Brain microvascular endothelial cell (primary cell): Measurements from ENCODE around the gene VEZT.
A peak's percentile ranks its signal among the peaks of the same experiment; 100 is the strongest.

Experiments used
- DNase-seq: peaks from one replicate; pipeline ENCODE4 v3.0.0-alpha.2; 2020
- H3K27ac ChIP-seq: fragments of 250-450 bp; sonication (Bioruptor Pico); 2 replicates; pipeline ENCODE4 v1.5.1; 2020; ENCODE audit warnings: mild to moderate bottlenecking, moderate library complexity
- H3K27me3 ChIP-seq: fragments of 250-450 bp; sonication (Bioruptor Pico); replicated peaks from 2 replicates; pipeline ENCODE4 v1.5.1; 2020; ENCODE audit warnings: mild to moderate bottlenecking
- H3K36me3 ChIP-seq: fragments of 250-450 bp; sonication (Bioruptor Pico); replicated peaks from 2 replicates; pipeline ENCODE4 v1.5.1; 2020; ENCODE audit warnings: mild to moderate bottlenecking
- H3K4me3 ChIP-seq: 2 replicates; pipeline ENCODE4 v1.5.1; 2011; ENCODE audit warnings: low read depth, mild to moderate bottlenecking, control low read depth, low read length, moderate library complexity
- in situ Hi-C: cut with HindIII; loops from 2 replicates; pipeline ENCODE4 v1.10.0; 2017; ENCODE audit warnings: low sequenced_read_pairs, low pct_ligation_motif_present
- TF ChIP-seq, protein P1 (sequence below): IDR thresholded peaks from 2 replicates; pipeline ENCODE4 v1.5.1; 2011; ENCODE audit warnings: low read depth, mild to moderate bottlenecking, moderate library complexity, low read length, control low read depth, inconsistent platforms; ENCODE audit errors: missing control alignments

The VEZT gene

GRCh38 chr12:95217377-95218149 lies at the start of gene VEZT, which contains the start of gene FGD6:
Gene VEZT, plus strand, starts transcription at chr12:95217807. Its CDS starts 44 bp downstream, at chr12:95217851.
Gene FGD6, minus strand, starts transcription at chr12:95217467. Its CDS starts 227 bp downstream, at chr12:95217240.
- Histone ChIP-seq H3K27me3 (no peaks in the 10 kb centered on the region), H3K27ac (peak within 1 kb of the TSS; percentile 80), H3K36me3 (no peaks in the 10 kb centered on the region), H3K4me3 (peak within 1 kb of the TSS; percentile 89)
- TF ChIP-seq, protein P1, sequence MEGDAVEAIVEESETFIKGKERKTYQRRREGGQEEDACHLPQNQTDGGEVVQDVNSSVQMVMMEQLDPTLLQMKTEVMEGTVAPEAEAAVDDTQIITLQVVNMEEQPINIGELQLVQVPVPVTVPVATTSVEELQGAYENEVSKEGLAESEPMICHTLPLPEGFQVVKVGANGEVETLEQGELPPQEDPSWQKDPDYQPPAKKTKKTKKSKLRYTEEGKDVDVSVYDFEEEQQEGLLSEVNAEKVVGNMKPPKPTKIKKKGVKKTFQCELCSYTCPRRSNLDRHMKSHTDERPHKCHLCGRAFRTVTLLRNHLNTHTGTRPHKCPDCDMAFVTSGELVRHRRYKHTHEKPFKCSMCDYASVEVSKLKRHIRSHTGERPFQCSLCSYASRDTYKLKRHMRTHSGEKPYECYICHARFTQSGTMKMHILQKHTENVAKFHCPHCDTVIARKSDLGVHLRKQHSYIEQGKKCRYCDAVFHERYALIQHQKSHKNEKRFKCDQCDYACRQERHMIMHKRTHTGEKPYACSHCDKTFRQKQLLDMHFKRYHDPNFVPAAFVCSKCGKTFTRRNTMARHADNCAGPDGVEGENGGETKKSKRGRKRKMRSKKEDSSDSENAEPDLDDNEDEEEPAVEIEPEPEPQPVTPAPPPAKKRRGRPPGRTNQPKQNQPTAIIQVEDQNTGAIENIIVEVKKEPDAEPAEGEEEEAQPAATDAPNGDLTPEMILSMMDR, result peak; percentile 71
- in situ Hi-C loops, result no loop called here
- peak; percentile 99 for DNase-seq

- in situ Hi-C loops, result no loop called here
- TF ChIP-seq, protein P1, result no peak
- Histone ChIP-seq H3K27me3 (no peaks in the 10 kb centered on the region), H3K27ac (peak overlapping the region; percentile 86), H3K36me3 (peaks cover 6% of the 10 kb centered on the region), H3K4me3 (no peak overlapping the region)
- no peak for DNase-seq
Measured at GRCh38 chr12:95168746-95169145, 48.9 kb upstream of the VEZT start.

DNA sequence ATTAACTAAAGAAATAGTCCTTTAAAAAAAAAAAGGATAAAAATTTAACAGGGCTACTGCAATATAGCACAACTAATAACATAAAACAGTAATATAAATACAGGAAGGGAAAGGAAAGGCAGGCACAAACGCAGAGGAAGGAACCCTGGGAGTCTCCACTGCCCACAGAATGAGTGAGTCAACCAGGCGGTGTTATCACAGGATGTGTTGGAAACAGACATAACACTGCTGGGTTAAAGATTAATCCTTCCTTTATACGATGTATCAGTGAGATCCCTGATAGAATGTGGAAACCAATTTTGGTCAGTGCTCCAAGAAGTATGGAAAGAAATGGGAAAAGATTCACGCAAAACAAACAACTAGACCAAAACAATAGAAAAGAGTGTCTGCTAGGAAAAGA lies 48.2 kb upstream of the VEZT start:
- Histone ChIP-seq H3K27me3 (no peaks in the 10 kb centered on the region), H3K27ac (peak overlapping the region; percentile 86), H3K4me3 (no peak overlapping the region), H3K36me3 (peaks cover 6% of the 10 kb centered on the region)
- in situ Hi-C loops, result no loop called here
- TF ChIP-seq, protein P1, result no peak
- peak; percentile 95 for DNase-seq

DNA sequence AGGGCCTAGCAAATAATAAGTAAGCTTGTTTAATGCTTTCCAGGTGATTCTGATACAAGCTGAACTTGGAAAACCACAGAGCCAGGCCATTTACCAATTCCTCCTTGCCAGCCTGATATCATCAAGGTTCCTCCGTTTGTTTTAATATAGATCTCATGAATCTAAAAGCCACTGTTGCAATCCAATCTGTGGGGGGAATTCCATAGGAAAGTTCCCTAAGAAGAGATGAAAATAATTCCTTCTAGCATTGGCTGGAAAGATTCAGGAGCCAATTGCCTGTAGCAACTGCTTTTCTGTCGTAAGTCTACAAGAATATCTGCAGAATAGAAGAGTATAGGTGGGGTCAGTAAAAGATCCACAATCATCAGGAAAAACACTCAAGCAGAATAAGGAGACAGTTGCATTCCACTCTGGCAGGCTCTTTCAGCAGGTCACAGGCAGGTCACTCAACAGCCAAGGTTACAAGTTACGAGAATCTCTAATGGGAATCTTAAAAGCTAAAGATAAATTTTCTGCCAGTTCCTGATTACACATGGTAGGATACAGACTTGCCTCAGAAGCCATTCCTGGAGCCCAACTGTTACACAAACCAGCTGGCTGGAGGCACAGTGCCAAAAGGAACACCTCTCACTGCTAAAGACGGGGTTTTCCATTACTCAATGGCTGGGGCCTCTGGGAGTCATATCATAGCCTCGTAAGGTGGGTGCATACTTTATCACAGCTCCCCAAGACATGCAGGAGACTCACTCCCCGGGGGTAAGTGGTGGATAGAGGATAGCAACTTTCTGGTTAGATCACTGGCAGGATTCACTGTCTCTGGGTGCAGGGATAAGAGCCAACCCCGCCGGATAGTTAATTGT lies 44.0 kb upstream of the VEZT start:
- peak; percentile 82 for DNase-seq
- Histone ChIP-seq H3K27ac (peak overlapping the region; percentile 41), H3K36me3 (peaks cover 6% of the 10 kb centered on the region), H3K27me3 (no peaks in the 10 kb centered on the region), H3K4me3 (no peak overlapping the region)
- in situ Hi-C loops, result no loop called here
- TF ChIP-seq, protein P1, result no peak

GRCh38 chr12:95177201-95177768 lies 40.3 kb upstream of the VEZT start:
- TF ChIP-seq, protein P1, result no peak
- H3K27ac ChIP-seq, result no peak overlapping the region
- in situ Hi-C loops, result no loop called here

More at GRCh38 chr12:95177201-95177768, 40.3 kb upstream of the VEZT start:
- Histone ChIP-seq H3K27me3 (no peaks in the 10 kb centered on the region), H3K4me3 (no peak overlapping the region), H3K36me3 (peaks cover 3% of the 10 kb centered on the region)
- no peak for DNase-seq
